CD4-positive, CD25-positive, alpha-beta regulatory T cell (primary cell): Measurements from ENCODE around the gene PFAS. TPM values are rescaled to one million over a fixed set of nuclear protein-coding genes. Genes with fewer than 3 reads are reported as not detected.
A peak's percentile ranks its signal among the peaks of the same experiment; 100 is the strongest.

Experiments used
- ATAC-seq, 2 donors: fragments of 150-1000 bp; cut with Tn5 transposase; one replicate each; pipeline ENCODE4 v1.10.0; 2021; ENCODE audit warnings: low read depth in 2 of 2, moderate number of reproducible peaks in 2 of 2, moderate library complexity in 1 of 2
- DNase-seq, 3 donors: peaks; one replicate each; pipeline versions ENCODE4 v3.0.0 to v3.0.0-alpha.2; 2012 to 2022; ENCODE audit warnings: mixed read lengths in 1 of 3
- H3K27ac ChIP-seq: one replicate; pipeline ENCODE4 v1.7.0; 2013; ENCODE audit warnings: mild to moderate bottlenecking, low read length; ENCODE audit not compliant: insufficient read depth, poor library complexity, severe bottlenecking
- H3K27me3 ChIP-seq: one replicate; pipeline ENCODE4 v1.7.0; 2013; ENCODE audit warnings: low read length; ENCODE audit not compliant: control insufficient read depth, insufficient read depth
- H3K36me3 ChIP-seq: one replicate; pipeline ENCODE4 v1.7.0; 2013; ENCODE audit warnings: mild to moderate bottlenecking, low read length, moderate library complexity; ENCODE audit not compliant: control insufficient read depth, insufficient read depth
- H3K4me1 ChIP-seq: 2 replicates; pipeline ENCODE4 v1.7.0; 2013; ENCODE audit warnings: mild to moderate bottlenecking, low read length; ENCODE audit not compliant: insufficient read depth, control insufficient read depth, poor library complexity, severe bottlenecking
- H3K4me3 ChIP-seq: one replicate; pipeline ENCODE4 v1.7.0; 2013; ENCODE audit warnings: low read depth, mild to moderate bottlenecking, low read length, moderate library complexity
- H3K9me3 ChIP-seq, 2 experiments: 1 replicate in 1 of 2; 2 replicates in 1 of 2; pipeline ENCODE4 v1.7.0; 2013; ENCODE audit warnings: low read length in 2 of 2, mild to moderate bottlenecking in 1 of 2, moderate library complexity in 1 of 2; ENCODE audit not compliant: control insufficient read depth in 2 of 2
- H3K27ac Mint-ChIP-seq, 3 donors: one replicate each; pipeline ENCODE4 v1.8.0; 2020 to 2022; ENCODE audit warnings: mild to moderate bottlenecking in 3 of 3, mixed read lengths in 3 of 3, moderate library complexity in 2 of 3
- H3K27me3 Mint-ChIP-seq: one replicate; pipeline ENCODE4 v1.8.0; 2022; ENCODE audit warnings: mild to moderate bottlenecking, mixed read lengths
- H3K36me3 Mint-ChIP-seq: one replicate; pipeline ENCODE4 v1.8.0; 2020; ENCODE audit warnings: mixed read lengths
- H3K4me1 Mint-ChIP-seq, 4 donors: one replicate each; pipeline ENCODE4 v1.8.0; 2020 to 2022; ENCODE audit warnings: mixed read lengths in 4 of 4, mild to moderate bottlenecking in 1 of 4
- H3K4me3 Mint-ChIP-seq, 4 donors: one replicate each; pipeline ENCODE4 v1.8.0; 2020 to 2022; ENCODE audit warnings: mild to moderate bottlenecking in 4 of 4, mixed read lengths in 4 of 4, moderate library complexity in 3 of 4
- H3K9me3 Mint-ChIP-seq, 7 donors: one replicate each; pipeline ENCODE4 v1.8.0; 2020 to 2022; ENCODE audit warnings: mixed read lengths in 7 of 7, mild to moderate bottlenecking in 3 of 7, moderate library complexity in 2 of 7
- polyA plus RNA-seq, 4 donors: library from polyadenylated mRNA; unstranded; fragments of 300-500 nt; fragmentation: Illumina TruSeq; gene quantifications; one replicate each; pipeline ENCODE4 v1.2.3, GENCODE V29; 2021
- total RNA-seq: library from RNA; stranded (reverse); gene quantifications from one replicate; pipeline ENCODE4 v1.2.3, GENCODE V29; 2022

PFAS gene
- total and polyA plus RNA-seq, 5 donors from 2014 or later, result 7.4 to 13.9 (median 11.4) TPM

DNA sequence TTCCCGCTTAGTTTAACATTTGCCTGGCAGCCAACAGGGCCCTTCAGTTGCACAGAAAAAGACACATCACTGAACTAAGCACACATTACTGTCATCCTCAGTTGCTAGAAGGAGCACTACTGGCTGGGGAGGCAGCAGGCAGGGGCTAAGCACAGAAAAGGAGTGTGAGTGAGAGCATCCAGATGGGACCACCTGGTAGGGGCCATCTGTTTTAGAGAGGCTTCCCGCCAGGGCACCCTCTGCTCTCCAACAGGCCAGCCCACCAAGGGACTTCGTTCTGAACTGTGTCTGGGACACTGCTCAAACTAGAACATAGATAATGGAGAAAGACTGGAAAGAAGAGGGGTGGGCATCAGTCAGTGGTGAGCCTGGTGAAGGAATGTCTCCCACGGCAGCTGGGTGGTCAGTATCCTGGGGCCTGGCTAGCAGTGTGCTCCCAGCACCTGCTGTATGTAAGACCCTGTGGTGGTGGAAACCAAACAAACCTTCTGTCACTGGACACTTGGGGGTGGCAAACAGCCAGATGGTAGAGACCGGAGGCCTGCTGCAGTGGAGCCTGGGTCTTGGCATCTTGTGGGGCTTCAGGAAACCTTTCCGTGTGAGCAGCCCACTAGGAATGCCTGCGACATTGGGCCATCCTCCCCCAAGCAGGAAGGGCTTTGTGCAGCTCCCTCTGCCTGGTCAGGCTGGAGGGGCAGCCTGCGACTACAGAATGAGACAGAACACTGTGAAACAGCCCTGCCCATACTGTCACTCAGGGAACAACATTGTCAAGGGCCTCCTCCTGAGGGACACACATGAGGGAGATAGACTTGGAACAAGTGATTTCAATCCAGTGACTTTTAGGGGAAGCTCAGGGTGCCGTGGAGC, 26.6 kb downstream of the PFAS start:
- Histone ChIP-seq H3K9me3 (no peaks in the 10 kb centered on the region), H3K4me1 (no peaks in the 10 kb centered on the region), H3K36me3 (no peaks in the 10 kb centered on the region), H3K4me3 (no peak overlapping the region), H3K27ac (no peak overlapping the region), H3K27me3 (no peaks in the 10 kb centered on the region)
- Mint-ChIP-seq H3K27ac (peak overlapping the region in 1 of 3 donors; percentile 21), H3K9me3 (no peaks in the 10 kb centered on the region), H3K4me3 (no peak overlapping the region), H3K4me1 (peaks cover 0 to 5% (median 0%) of the 10 kb centered on the region in 4 donors), H3K27me3 (no peaks in the 10 kb centered on the region), H3K36me3 (no peaks in the 10 kb centered on the region)
- DNase-seq, result no peak
- ATAC-seq, result no peak

GRCh38 chr17:8277317-8277716, 28.2 kb downstream of the PFAS start:
- no peaks in the 10 kb centered on the region for H3K9me3 ChIP-seq
- ATAC-seq (no peak), DNase-seq (no peak)
- Mint-ChIP-seq H3K4me1 (peaks cover 0 to 5% (median 0%) of the 10 kb centered on the region in 4 donors), H3K4me3 (no peak overlapping the region), H3K9me3 (no peaks in the 10 kb centered on the region), H3K27ac (peak overlapping the region in 1 of 3 donors; percentile 32), H3K27me3 (no peaks in the 10 kb centered on the region), H3K36me3 (no peaks in the 10 kb centered on the region)
- H3K27ac ChIP-seq, result no peak overlapping the region
- H3K36me3 ChIP-seq, result no peaks in the 10 kb centered on the region
- H3K27me3 ChIP-seq, result no peaks in the 10 kb centered on the region
- H3K4me1 ChIP-seq, result no peaks in the 10 kb centered on the region
- no peak overlapping the region for H3K4me3 ChIP-seq

DNA sequence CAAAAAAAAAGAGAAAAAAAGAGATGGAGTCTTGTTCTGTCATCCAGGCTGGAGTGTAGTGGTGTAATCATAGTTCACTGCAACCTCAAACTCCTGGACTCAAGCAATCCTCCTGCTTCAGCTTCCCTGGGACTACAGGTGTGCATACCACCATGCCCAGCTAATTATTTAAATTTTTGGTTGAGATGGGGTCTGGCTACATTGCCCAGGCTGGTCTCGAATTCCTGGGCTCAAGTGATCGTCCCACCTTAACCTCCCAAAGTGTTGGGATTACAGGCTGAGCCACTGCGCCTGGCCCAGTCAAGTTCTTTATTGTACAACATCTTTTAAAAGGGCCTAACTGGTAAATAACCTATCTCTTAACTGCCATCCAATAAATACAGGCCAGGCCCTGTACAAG, 33.3 kb downstream of the PFAS start:
- H3K36me3 ChIP-seq, result no peaks in the 10 kb centered on the region
- Mint-ChIP-seq H3K4me3 (peak overlapping the region in 1 of 4 donors; percentile 30), H3K27me3 (no peaks in the 10 kb centered on the region), H3K36me3 (no peaks in the 10 kb centered on the region), H3K27ac (peak overlapping the region in 1 of 3 donors; percentile 77), H3K4me1 (peaks cover 7 to 34% (median 23%) of the 10 kb centered on the region in 4 donors), H3K9me3 (peaks cover 0 to 2% (median 0%) of the 10 kb centered on the region in 7 donors)
- ATAC-seq, result no peak
- no peaks in the 10 kb centered on the region for H3K27me3 ChIP-seq
- H3K9me3 ChIP-seq, result no peaks in the 10 kb centered on the region
- H3K4me3 ChIP-seq, result no peak overlapping the region
- no peak for DNase-seq
- H3K4me1 ChIP-seq, result peaks cover 21% of the 10 kb centered on the region
- no peak overlapping the region for H3K27ac ChIP-seq

DNA sequence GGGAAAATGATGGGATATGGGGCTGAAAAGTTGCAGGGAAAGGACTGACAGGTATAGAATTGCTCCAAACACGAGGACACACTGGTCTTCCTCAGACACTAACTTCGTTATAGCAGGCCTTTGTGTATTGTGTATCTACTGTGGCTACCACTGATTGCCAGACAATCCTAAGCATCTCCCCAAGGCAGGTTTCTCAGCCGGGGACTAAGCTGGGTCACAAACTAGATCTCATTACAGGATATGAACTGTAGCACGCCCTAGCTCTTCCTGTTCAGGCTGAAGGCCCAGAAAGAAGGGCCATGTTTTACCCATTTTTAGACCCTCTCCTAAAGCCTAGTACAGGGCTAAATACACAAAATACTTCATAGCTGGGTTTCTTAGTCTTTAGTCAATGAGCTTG, 34.3 kb downstream of the PFAS start:
- Mint-ChIP-seq H3K36me3 (no peaks in the 10 kb centered on the region), H3K4me1 (peaks cover 7 to 44% (median 31%) of the 10 kb centered on the region in 4 donors), H3K27ac (peak overlapping the region; percentile 66 to 91 (median 77)), H3K9me3 (peaks cover 0 to 2% (median 0%) of the 10 kb centered on the region in 7 donors), H3K4me3 (peak overlapping the region in 3 of 4 donors; percentile 52 to 89 (median 88)), H3K27me3 (no peaks in the 10 kb centered on the region)
- H3K4me1 ChIP-seq, result peaks cover 30% of the 10 kb centered on the region
- peak overlapping the region; percentile 48 for H3K4me3 ChIP-seq
- H3K9me3 ChIP-seq, result no peaks in the 10 kb centered on the region
- DNase-seq (peak in 1 of 3 donors; percentile 72), ATAC-seq (peak in 1 of 2 donors; percentile 43)
- no peaks in the 10 kb centered on the region for H3K36me3 ChIP-seq
- no peaks in the 10 kb centered on the region for H3K27me3 ChIP-seq
- peak overlapping the region; percentile 52 for H3K27ac ChIP-seq

DNA sequence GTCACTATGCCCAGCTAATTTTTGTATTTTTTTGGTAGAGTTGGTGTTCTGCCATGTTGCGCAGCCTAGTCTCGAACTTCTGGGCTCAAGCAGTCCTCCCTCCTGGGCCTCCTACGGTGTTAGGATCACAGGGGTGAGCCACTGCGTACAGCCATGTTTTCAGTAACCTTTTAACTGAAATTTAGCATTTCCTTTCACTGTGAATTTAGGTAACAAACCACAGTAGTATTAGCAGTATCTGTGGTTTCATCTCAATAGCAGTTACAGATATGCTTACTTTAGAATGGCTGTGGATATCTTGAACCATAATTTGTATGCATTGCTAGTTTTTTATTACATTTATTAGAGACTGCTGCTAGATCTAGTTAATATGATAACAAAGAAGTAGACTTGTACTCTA, 35.0 kb downstream of the PFAS start:
- H3K27me3 ChIP-seq, result no peaks in the 10 kb centered on the region
- H3K36me3 ChIP-seq, result no peaks in the 10 kb centered on the region
- DNase-seq (peak in 2 of 3 donors; percentile 41 to 62), ATAC-seq (peak in 1 of 2 donors; percentile 15)
- peak overlapping the region; percentile 52 for H3K4me3 ChIP-seq
- peaks cover 0 to 2% (median 0%) of the 10 kb centered on the region in 7 donors for H3K9me3 Mint-ChIP-seq
- no peaks in the 10 kb centered on the region for H3K27me3 Mint-ChIP-seq
- peak overlapping the region; percentile 53 to 89 (median 72) for H3K4me3 Mint-ChIP-seq
- peak overlapping the region; percentile 77 to 93 (median 78) for H3K27ac Mint-ChIP-seq
- H3K9me3 ChIP-seq, result no peaks in the 10 kb centered on the region
- H3K27ac ChIP-seq, result peak overlapping the region; percentile 52
- no peaks in the 10 kb centered on the region for H3K36me3 Mint-ChIP-seq
- peaks cover 7 to 51% (median 33%) of the 10 kb centered on the region in 4 donors for H3K4me1 Mint-ChIP-seq
- H3K4me1 ChIP-seq, result peaks cover 36% of the 10 kb centered on the region

DNA sequence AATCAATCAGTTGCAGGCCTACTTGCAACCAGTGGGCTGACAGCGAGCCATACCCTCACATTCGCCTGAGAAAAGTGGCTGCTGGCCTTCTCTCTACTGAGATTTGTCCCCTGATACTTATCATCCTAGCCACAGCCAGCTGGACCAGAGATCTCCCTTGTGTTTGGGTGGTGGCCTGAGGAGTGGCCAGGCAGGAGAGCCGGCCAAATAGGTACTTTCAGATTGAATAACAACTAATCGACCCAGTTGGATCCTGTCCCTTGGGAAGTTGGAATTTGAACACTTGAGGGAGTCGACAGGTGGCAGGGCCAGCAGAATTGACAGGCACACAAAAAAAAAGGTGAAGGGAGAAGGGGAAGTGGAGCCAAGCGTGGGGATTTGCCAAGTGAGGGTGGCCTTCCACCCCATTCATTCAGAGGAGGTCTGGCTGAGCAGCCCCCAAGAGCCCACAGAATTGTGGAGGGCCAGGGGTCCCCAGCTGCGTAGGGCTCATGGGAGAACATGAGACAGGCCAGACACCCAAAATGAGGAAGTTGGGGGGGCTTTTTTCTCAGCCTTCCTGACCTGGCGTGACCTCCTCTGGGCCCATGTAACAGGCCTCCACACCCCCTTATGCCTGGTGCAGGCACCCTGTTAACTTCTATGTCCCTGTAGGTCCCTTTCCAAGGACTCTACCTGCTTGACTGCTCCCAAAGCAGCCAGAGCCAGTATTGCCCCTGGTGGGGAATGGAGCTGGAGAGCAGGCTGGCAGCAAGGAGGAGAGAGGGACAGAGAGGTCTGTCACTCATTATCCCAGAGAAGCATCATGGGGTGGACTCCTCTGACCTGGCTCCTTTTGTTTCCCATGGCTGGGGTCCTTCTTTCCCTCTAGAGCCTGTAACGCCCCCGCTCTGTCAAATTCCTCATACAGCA, 36.4 kb downstream of the PFAS start:
- no peaks in the 10 kb centered on the region for H3K36me3 ChIP-seq
- Mint-ChIP-seq H3K36me3 (peaks cover 7% of the 10 kb centered on the region), H3K27ac (peak overlapping the region in 2 of 3 donors; percentile 77 to 83), H3K9me3 (peaks cover 0 to 2% (median 0%) of the 10 kb centered on the region in 7 donors), H3K4me1 (peaks cover 7 to 65% (median 40%) of the 10 kb centered on the region in 4 donors), H3K27me3 (no peaks in the 10 kb centered on the region), H3K4me3 (peak overlapping the region in 2 of 4 donors; percentile 54 to 88)
- DNase-seq, result no peak
- H3K27me3 ChIP-seq, result no peaks in the 10 kb centered on the region
- no peak overlapping the region for H3K27ac ChIP-seq
- H3K9me3 ChIP-seq, result no peaks in the 10 kb centered on the region
- no peak overlapping the region for H3K4me3 ChIP-seq
- ATAC-seq, result no peak
- H3K4me1 ChIP-seq, result peaks cover 46% of the 10 kb centered on the region

DNA sequence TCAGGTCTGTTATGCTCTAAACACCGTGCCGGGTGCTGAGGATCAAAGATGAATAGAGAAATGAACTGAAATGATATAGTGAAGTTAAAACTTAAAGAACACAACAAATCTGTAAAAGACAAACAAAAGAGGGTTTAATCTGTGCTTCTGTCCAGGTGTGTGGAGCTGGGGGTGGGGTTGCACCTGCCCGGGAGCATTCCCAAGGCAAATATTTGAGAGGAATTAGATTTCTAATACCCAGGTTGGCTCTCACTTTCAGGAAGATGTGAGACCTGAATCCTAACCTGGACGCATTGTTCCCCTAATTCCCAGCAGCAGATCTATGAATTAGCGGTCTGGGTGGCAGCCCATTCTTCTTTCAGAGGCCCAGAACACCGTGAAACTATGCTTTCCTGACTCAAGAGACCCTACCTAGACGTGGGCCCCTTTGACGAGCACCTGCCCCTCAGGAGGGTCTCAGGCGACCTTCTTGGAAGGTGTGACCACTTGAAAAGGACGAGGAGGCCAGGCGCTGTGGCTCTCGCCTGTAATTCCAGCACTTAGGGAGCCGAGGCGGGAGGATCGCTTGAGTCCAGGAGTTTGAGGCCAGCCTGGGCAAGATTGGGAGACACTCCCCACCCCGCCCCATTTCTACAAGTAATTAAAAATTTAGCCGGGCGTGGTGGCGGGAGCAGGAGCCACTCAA, 38.7 kb downstream of the PFAS start:
- Histone ChIP-seq H3K27ac (peak overlapping the region; percentile 88), H3K36me3 (no peaks in the 10 kb centered on the region), H3K4me3 (peak overlapping the region; percentile 76), H3K4me1 (peaks cover 46% of the 10 kb centered on the region), H3K27me3 (no peaks in the 10 kb centered on the region), H3K9me3 (no peaks in the 10 kb centered on the region)
- H3K27ac Mint-ChIP-seq, result peak overlapping the region; percentile 66 to 97 (median 95)
- ATAC-seq (no peak), DNase-seq (no peak)
- H3K4me3 Mint-ChIP-seq, result peak overlapping the region; percentile 96 to 100 (median 98)
- H3K27me3 Mint-ChIP-seq, result no peaks in the 10 kb centered on the region
- peaks cover 0 to 2% (median 0%) of the 10 kb centered on the region in 7 donors for H3K9me3 Mint-ChIP-seq
- peaks cover 11% of the 10 kb centered on the region for H3K36me3 Mint-ChIP-seq
- peaks cover 7 to 75% (median 43%) of the 10 kb centered on the region in 4 donors for H3K4me1 Mint-ChIP-seq
